HepG2 (cell line): ENCODE measurements around the gene SHROOM1. TPM values are rescaled to one million over a fixed set of nuclear protein-coding genes. Genes with fewer than 3 reads are reported as not detected.

Experiments used
- ATAC-seq: fragments of 200-7000 bp; cut with Tn5 transposase; 3 replicates; pipeline ENCODE4 v1.9.1; 2020; ENCODE audit warnings: mild to moderate bottlenecking, moderate library complexity
- BruUV-seq: library from RNA; stranded (reverse); fragments of 400-500 nt; replicated peaks from 2 replicates; lab custom pipeline; 2021; lab: Mats Ljungman, UMichigan
- CTCF ChIA-PET: fragments of 300-600 bp; formaldehyde crosslinking; extraction: SDS; loops from one replicate; lab custom pipeline; 2021; ENCODE audit warnings: low total read pairs, inconsistent platforms, low intra/inter-chr PET ratio; lab: Yijun Ruan, JAX
- POLR2A ChIA-PET: fragments of 350-600 bp; sonication (Branson Sonifier 250); formaldehyde crosslinking; loops from one replicate; lab custom pipeline; 2020; ENCODE audit warnings: antibody characterized with exemption, inconsistent platforms; lab: Yijun Ruan, JAX
- DNase-seq: peaks from one replicate; pipeline ENCODE4 v3.0.0-alpha.2; 2015; ENCODE audit warnings: low spot score
- FAIRE-seq: peaks from 3 replicates; lab custom pipeline; 2011; peaks lifted over from hg19 to GRCh38; lab: Jason Lieb, UNC
- H2AFZ ChIP-seq: one replicate; pipeline ENCODE4 v1.6.1; 2011; ENCODE audit warnings: low read length, inconsistent platforms
- H3K27ac ChIP-seq: fragments of 300-600 bp; 3 replicates; pipeline ENCODE4 v1.8.0; 2011; ENCODE audit warnings: mixed run types, mild to moderate bottlenecking, mixed read lengths, low read length, inconsistent platforms; ENCODE audit not compliant: insufficient read depth; ENCODE audit errors: extremely low read length
- H3K27me3 ChIP-seq, 2 experiments: fragments of 200-600 bp in 1 of 2; 2 replicates in 1 of 2; 3 replicates in 1 of 2; pipeline versions ENCODE4 v1.6.0 to v1.8.0; 2011; ENCODE audit warnings: low read length in 2 of 2, mild to moderate bottlenecking in 2 of 2, moderate library complexity in 2 of 2, inconsistent platforms in 1 of 2; ENCODE audit not compliant: insufficient read depth in 2 of 2, control insufficient read depth in 1 of 2
- H3K36me3 ChIP-seq, 2 experiments: fragments of 200-600 bp in 1 of 2; replicated peaks in 1 of 2; 2 replicates in 1 of 2; 3 replicates in 1 of 2; pipeline versions ENCODE4 v1.5.1 to v1.8.0; 2011; ENCODE audit warnings: low read length in 2 of 2, inconsistent platforms in 1 of 2; ENCODE audit not compliant: insufficient read depth in 2 of 2, control insufficient read depth in 1 of 2
- H3K4me1 ChIP-seq: 2 replicates; pipeline ENCODE4 v1.5.1; 2012; ENCODE audit warnings: low read length, inconsistent platforms; ENCODE audit not compliant: insufficient read depth
- H3K4me2 ChIP-seq: 2 replicates; pipeline ENCODE4 v1.6.0; 2011; ENCODE audit warnings: low read depth, low read length, inconsistent platforms
- H3K4me3 ChIP-seq, 3 experiments: fragments of 200-600 bp in 1 of 3; sonication (generic), shearing (Covaris generic) in 1 of 3; replicated peaks in 1 of 3; 2 replicates each; pipeline ENCODE4 v1.5.1; 2011 to 2016; ENCODE audit warnings: low read length in 3 of 3, inconsistent platforms in 2 of 3, low read depth in 2 of 3, mild to moderate bottlenecking in 2 of 3, control low read depth in 1 of 3, mixed read lengths in 1 of 3; ENCODE audit not compliant: insufficient read depth in 1 of 3
- H3K79me2 ChIP-seq: one replicate; pipeline ENCODE4 v1.6.1; 2011; ENCODE audit warnings: low read length, inconsistent platforms; ENCODE audit not compliant: insufficient read depth
- H3K9ac ChIP-seq: 2 replicates; pipeline ENCODE4 v1.6.0; 2011; ENCODE audit warnings: mild to moderate bottlenecking, low read depth, low read length, inconsistent platforms; ENCODE audit not compliant: insufficient read depth
- H3K9me3 ChIP-seq: 2 replicates; pipeline ENCODE4 v1.5.1; 2012; ENCODE audit warnings: mild to moderate bottlenecking, low read length
- H4K20me1 ChIP-seq: 2 replicates; pipeline ENCODE4 v1.6.0; 2011; ENCODE audit warnings: inconsistent platforms, mild to moderate bottlenecking, low read length, moderate library complexity; ENCODE audit not compliant: insufficient read depth
- FOXC1 ChIP-seq: sonication (generic); formaldehyde crosslinking; IDR thresholded peaks from 2 replicates; pipeline ENCODE4 v1.8.0; 2022; ENCODE audit warnings: mild to moderate bottlenecking, missing genetic modification reagents, borderline replicate concordance
- GFI1 ChIP-seq: sonication (generic); formaldehyde crosslinking; IDR thresholded peaks from 2 replicates; pipeline ENCODE4 v1.5.0; 2020; ENCODE audit warnings: missing genetic modification reagents, mild to moderate bottlenecking, borderline replicate concordance
- JUND ChIP-seq: sonication (generic); formaldehyde crosslinking; IDR thresholded peaks from 2 replicates; pipeline ENCODE4 v1.8.0; 2022; ENCODE audit warnings: mild to moderate bottlenecking, missing genetic modification reagents
- KDM5B ChIP-seq: sonication (generic); formaldehyde crosslinking; IDR thresholded peaks from 2 replicates; pipeline ENCODE4 v1.4.0; 2020; ENCODE audit warnings: missing genetic modification reagents, mild to moderate bottlenecking, borderline replicate concordance
- NPAS2 ChIP-seq: sonication (generic); formaldehyde crosslinking; IDR thresholded peaks from 2 replicates; pipeline ENCODE4 v1.8.0; 2022; ENCODE audit warnings: mild to moderate bottlenecking, missing genetic modification reagents, borderline replicate concordance
- POLR2AphosphoS5 ChIP-seq: IDR thresholded peaks from 2 replicates; pipeline ENCODE4 v1.6.1; 2012; ENCODE audit warnings: low read depth, low read length
- TGIF2 ChIP-seq: IDR thresholded peaks from 2 replicates; pipeline ENCODE4 v1.6.1; 2016; ENCODE audit warnings: control low read depth, missing compliant biosample characterization
- ZFP41 ChIP-seq: sonication (generic); formaldehyde crosslinking; IDR thresholded peaks from 2 replicates; pipeline ENCODE4 v1.4.0; 2020; ENCODE audit warnings: mild to moderate bottlenecking, missing genetic modification reagents, borderline replicate concordance
- ZHX1 ChIP-seq: sonication (generic); formaldehyde crosslinking; IDR thresholded peaks from 2 replicates; pipeline ENCODE4 v1.8.1; 2022; ENCODE audit warnings: low read depth, mild to moderate bottlenecking, missing genetic modification reagents
- ZNF256 ChIP-seq: sonication (generic); formaldehyde crosslinking; conservative IDR thresholded peaks from 2 replicates; pipeline ENCODE4 v1.4.0; 2020; ENCODE audit warnings: missing genetic modification reagents
- ZNF644 ChIP-seq: IDR thresholded peaks from 2 replicates; pipeline ENCODE4 v1.6.1; 2016; ENCODE audit warnings: low read depth
- ZNF777 ChIP-seq: sonication (generic); formaldehyde crosslinking; IDR thresholded peaks from 2 replicates; pipeline ENCODE4 v1.4.0; 2020; ENCODE audit warnings: missing genetic modification reagents
- WGBS: methylation state at CpG from one replicate; pipeline ENCODE4 v1.1.6; 2017; ENCODE audit warnings: low lambda C conversion rate; 5-methylcytosine and 5-hydroxymethylcytosine counted together
- in situ Hi-C: cut with HindIII; loops from 2 replicates; pipeline ENCODE4 v1.10.0; 2017; ENCODE audit warnings: low pct_unique_long_range_greater_than_20kb; ENCODE audit not compliant: extremely low pct_ligation_motif_present
- intact Hi-C: fragments of 100-400 bp; cut with micrococcal nuclease; formaldehyde crosslinking; loops from one replicate; pipeline ENCODE4 v1.10.0; 2022; ENCODE audit not compliant: unreplicated experiment
- polyA plus RNA-seq, 8 experiments: library from polyadenylated mRNA; depleted of rRNA in 3 of 8; stranded (reverse) in 7 of 8; unstranded in 1 of 8; fragments of >200 nt; fragmentation: Illumina TruSeq in 4 of 8; extraction: Trizol in 4 of 8; gene quantifications; 2 replicates each; pipeline versions ENCODE4 v1.2.1 to v1.2.3, GENCODE V29; 2011 to 2016; ENCODE audit warnings: low read depth in 4 of 8, missing spikeins in 1 of 8, mixed read lengths in 1 of 8; ENCODE audit not compliant: insufficient read depth in 1 of 8
- total RNA-seq, 5 experiments: library from RNA; depleted of rRNA; stranded (reverse); fragments of >200 nt; fragmentation: Illumina TruSeq; extraction: Trizol; gene quantifications; 2 replicates each; pipeline ENCODE4 v1.2.3, GENCODE V29; 2016; ENCODE audit warnings: low read depth in 1 of 5
- TF ChIP-seq, protein P1 (sequence below): IDR thresholded peaks from 2 replicates; pipeline ENCODE4 v1.6.1; 2018; ENCODE audit warnings: missing genetic modification reagents

SHROOM1 gene
- total and polyA plus RNA-seq, 2 of the 13 experiments (the other 11 are each of a cell fraction or from before 2014, with no cell fraction given) = 18.2 to 25.7 TPM

GRCh38 chr5:132827943-132828673 lies 2.3 kb downstream of the SHROOM1 start:
- intact Hi-C loops = no loop called here
- 94% methylated on average over 3 of the region's 4 CpGs for WGBS
- Histone ChIP-seq H3K79me2 (peaks cover 37% of the 10 kb centered on the region), H2AFZ (no peak overlapping the region), H3K27me3 (no peaks in the 10 kb centered on the region), H3K4me1 (peaks cover 45% of the 10 kb centered on the region), H3K4me3 (no peak overlapping the region), H4K20me1 (no peaks in the 10 kb centered on the region), H3K9ac (no peak overlapping the region; the same call in 1 of the 2 replicates), H3K9me3 (no peaks in the 10 kb centered on the region), H3K36me3 (peaks cover 5 to 30% of the 10 kb centered on the region in 2 experiments; a peak in 4 of 5 replicates), H3K27ac (no peak overlapping the region), H3K4me2 (peak overlapping the region; percentile 93)
- no peak for DNase-seq
- in situ Hi-C loops = no loop called here
- TSS peak; percentile 43 for BruUV-seq
- ATAC-seq = no peak
- FAIRE-seq = no peak
- ChIA-PET CTCF (interaction anchor here (3.1 kb wide), 1 partner anchor 55 kb away, joined by 39 read pairs; no protein-coding TSS in a partner anchor), POLR2A (interaction anchor here (2.1 to 6.6 kb wide), 7 partner anchors 7 to 223 kb away, joined by 5 to 91 read pairs (median 36); partner anchors contain the start of genes GDF9, HSPA4, LEAP2 and UQCRQ)
- TF ChIP-seq ZNF256 (CRISPR knock-in tag) = no peak
- peak; percentile 7; the same call in 1 of the 2 replicates for TF ChIP-seq POLR2AphosphoS5

- H3K4me3 ChIP-seq = no peak overlapping the region
- FAIRE-seq (no peak), DNase-seq (no peak), ATAC-seq (no peak)
- peaks cover 7 to 30% of the 10 kb centered on the region in 2 experiments; a peak in 4 of 5 replicates for H3K36me3 ChIP-seq
- no peak overlapping the region for H3K4me2 ChIP-seq
- H3K9ac ChIP-seq = peak overlapping the region; percentile 3; the same call in 1 of the 2 replicates
- peaks cover 48% of the 10 kb centered on the region for H3K4me1 ChIP-seq
- ChIA-PET CTCF (no interaction called here), POLR2A (interaction anchor here (1.2 to 5.6 kb wide), 3 partner anchors 17 to 57 kb away, joined by 3 to 55 read pairs (median 26); partner anchors contain the start of gene LEAP2)
- BruUV-seq = no TSS peak
- in situ Hi-C loops (no loop called here), intact Hi-C loops (no loop called here)
- no peaks in the 10 kb centered on the region for H3K9me3 ChIP-seq
- H3K27me3 ChIP-seq = no peaks in the 10 kb centered on the region
- H3K79me2 ChIP-seq = peaks cover 37% of the 10 kb centered on the region
- H2AFZ ChIP-seq = no peak overlapping the region
- 70% methylated on average over 6 of the region's 6 CpGs for WGBS
- no peaks in the 10 kb centered on the region for H4K20me1 ChIP-seq
- no peak overlapping the region for H3K27ac ChIP-seq
- TF ChIP-seq KDM5B = no peak
- no peak for TF ChIP-seq ZNF777 (CRISPR knock-in tag)
- no peak for TF ChIP-seq ZHX1 (CRISPR knock-in tag)
- no peak for TF ChIP-seq ZNF644 (CRISPR knock-in tag)
- no peak for TF ChIP-seq ZFP41 (CRISPR knock-in tag)
- no peak for TF ChIP-seq JUND (CRISPR knock-in tag)
- TF ChIP-seq GFI1 (CRISPR knock-in tag) = no peak
- TF ChIP-seq FOXC1 = no peak
- TF ChIP-seq, protein P1, sequence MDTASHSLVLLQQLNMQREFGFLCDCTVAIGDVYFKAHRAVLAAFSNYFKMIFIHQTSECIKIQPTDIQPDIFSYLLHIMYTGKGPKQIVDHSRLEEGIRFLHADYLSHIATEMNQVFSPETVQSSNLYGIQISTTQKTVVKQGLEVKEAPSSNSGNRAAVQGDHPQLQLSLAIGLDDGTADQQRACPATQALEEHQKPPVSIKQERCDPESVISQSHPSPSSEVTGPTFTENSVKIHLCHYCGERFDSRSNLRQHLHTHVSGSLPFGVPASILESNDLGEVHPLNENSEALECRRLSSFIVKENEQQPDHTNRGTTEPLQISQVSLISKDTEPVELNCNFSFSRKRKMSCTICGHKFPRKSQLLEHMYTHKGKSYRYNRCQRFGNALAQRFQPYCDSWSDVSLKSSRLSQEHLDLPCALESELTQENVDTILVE (CRISPR knock-in tag) = no peak
- no peak for TF ChIP-seq NPAS2 (CRISPR knock-in tag)
- no peak for TF ChIP-seq TGIF2
Observed at GRCh38 chr5:132826424-132827082, 3.9 kb downstream of the SHROOM1 start.
